T-helper 2 cell (primary cell): Measurements from ENCODE around the gene SLC18A2.
A peak's percentile ranks its signal among the peaks of the same experiment; 100 is the strongest.
"Not testable (repeated sequence)": the region's sequence is repeated elsewhere in the genome, so short reads cannot be mapped to it uniquely, and the experiment has no call there.

Experiments
- DNase-seq, 5 experiments: peaks; one replicate each; pipeline versions ENCODE4 v3.0.0 to v3.0.0-alpha.2; 2012 to 2022

The SLC18A2 gene

GRCh38 chr10:117266400-117266799 lies 25.5 kb downstream of the SLC18A2 start:
- peak in 1 of 5 experiments; percentile 71 for DNase-seq

GRCh38 chr10:117266812-117267211 lies 25.9 kb downstream of the SLC18A2 start:
- DNase-seq = no peak

- no peak for DNase-seq
Measured at GRCh38 chr10:117268258-117268657, 27.3 kb downstream of the SLC18A2 start.

- DNase-seq = no peak
Measured at GRCh38 chr10:117268907-117269306, 28.0 kb downstream of the SLC18A2 start.

GRCh38 chr10:117271427-117271826 lies 30.5 kb downstream of the SLC18A2 start:
- no peak for DNase-seq

- no peak for DNase-seq
Measured at GRCh38 chr10:117272195-117273076, 31.5 kb downstream of the SLC18A2 start.

- no peak for DNase-seq
Measured at GRCh38 chr10:117273980-117274379, 33.1 kb downstream of the SLC18A2 start.

GRCh38 chr10:117274509-117274908 lies 33.6 kb downstream of the SLC18A2 start:
- DNase-seq = no peak

GRCh38 chr10:117275121-117275520 lies 34.2 kb downstream of the SLC18A2 start:
- no peak for DNase-seq

GRCh38 chr10:117277675-117278074 lies 36.8 kb downstream of the SLC18A2 start:
- DNase-seq = no peak

GRCh38 chr10:117284716-117285494 lies 44.0 kb downstream of the SLC18A2 start:
- DNase-seq = no peak

- DNase-seq = not testable (repeated sequence)
Measured at GRCh38 chr10:117290872-117291271, 50.0 kb downstream of the SLC18A2 start.

- DNase-seq = no peak
Measured at GRCh38 chr10:117294039-117294645, 53.2 kb downstream of the SLC18A2 start.

GRCh38 chr10:117294735-117295134 lies 53.8 kb downstream of the SLC18A2 start:
- no peak for DNase-seq

GRCh38 chr10:117298219-117298618 lies 57.3 kb downstream of the SLC18A2 start:
- no peak for DNase-seq

GRCh38 chr10:117299435-117299834 lies 58.5 kb downstream of the SLC18A2 start:
- no peak for DNase-seq

GRCh38 chr10:117300671-117301070 lies 59.8 kb downstream of the SLC18A2 start:
- no peak for DNase-seq

- DNase-seq = not testable (repeated sequence)
Measured at GRCh38 chr10:117303451-117303850, 62.5 kb downstream of the SLC18A2 start.

- no peak for DNase-seq
Measured at GRCh38 chr10:117306674-117307073, 65.8 kb downstream of the SLC18A2 start.

GRCh38 chr10:117311261-117311660 lies 70.3 kb downstream of the SLC18A2 start:
- no peak for DNase-seq

GRCh38 chr10:117312430-117312829 lies 71.5 kb downstream of the SLC18A2 start:
- no peak for DNase-seq

- no peak for DNase-seq
Measured at GRCh38 chr10:117313641-117314040, 72.7 kb downstream of the SLC18A2 start.

- no peak for DNase-seq
Measured at GRCh38 chr10:117316701-117317100, 75.8 kb downstream of the SLC18A2 start.
